Measurements from ENCODE around the gene ASCL4.

Gene ASCL4

DNA sequence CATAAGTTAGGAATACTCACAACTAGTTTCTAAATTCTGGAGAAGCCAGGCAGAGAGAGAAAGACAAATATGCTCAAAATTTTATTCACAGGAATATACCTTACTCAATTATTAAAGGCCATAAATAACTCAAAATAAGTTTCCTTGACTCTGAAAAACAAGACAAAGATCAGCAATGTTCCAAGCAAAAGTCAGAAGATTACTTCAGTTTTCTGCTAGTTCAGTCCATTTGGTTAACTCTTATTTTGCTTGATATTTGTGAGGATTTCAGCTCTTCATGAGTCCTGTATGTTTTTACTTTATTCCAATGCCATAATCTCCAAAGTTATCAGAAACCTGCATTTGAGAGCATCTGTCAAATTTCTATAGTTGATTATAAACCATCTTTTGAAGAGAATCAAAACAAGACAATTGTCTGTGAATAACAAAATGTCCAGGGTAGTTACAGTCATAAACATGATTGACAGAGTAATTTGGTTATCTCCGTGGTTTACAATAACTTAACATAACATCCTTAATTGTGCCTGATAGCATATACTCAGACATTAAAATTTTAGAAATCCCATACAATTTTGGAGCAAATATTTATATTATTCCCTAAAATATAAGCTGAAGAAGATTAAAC, 17.1 kb downstream of the ASCL4 start:
- H3K27me3 ChIP-seq (ENCODE audit: insufficient read depth, low read length): no peaks in the 10 kb centered on the region
- H3K4me1 ChIP-seq (ENCODE audit: insufficient read depth, low read length, severe bottlenecking): no peaks in the 10 kb centered on the region
- no peak for TF ChIP-seq EZH2 (IDR thresholded peaks at IDR 0.05; ENCODE audit: borderline replicate concordance, low read length)
- TF ChIP-seq, protein P1, sequence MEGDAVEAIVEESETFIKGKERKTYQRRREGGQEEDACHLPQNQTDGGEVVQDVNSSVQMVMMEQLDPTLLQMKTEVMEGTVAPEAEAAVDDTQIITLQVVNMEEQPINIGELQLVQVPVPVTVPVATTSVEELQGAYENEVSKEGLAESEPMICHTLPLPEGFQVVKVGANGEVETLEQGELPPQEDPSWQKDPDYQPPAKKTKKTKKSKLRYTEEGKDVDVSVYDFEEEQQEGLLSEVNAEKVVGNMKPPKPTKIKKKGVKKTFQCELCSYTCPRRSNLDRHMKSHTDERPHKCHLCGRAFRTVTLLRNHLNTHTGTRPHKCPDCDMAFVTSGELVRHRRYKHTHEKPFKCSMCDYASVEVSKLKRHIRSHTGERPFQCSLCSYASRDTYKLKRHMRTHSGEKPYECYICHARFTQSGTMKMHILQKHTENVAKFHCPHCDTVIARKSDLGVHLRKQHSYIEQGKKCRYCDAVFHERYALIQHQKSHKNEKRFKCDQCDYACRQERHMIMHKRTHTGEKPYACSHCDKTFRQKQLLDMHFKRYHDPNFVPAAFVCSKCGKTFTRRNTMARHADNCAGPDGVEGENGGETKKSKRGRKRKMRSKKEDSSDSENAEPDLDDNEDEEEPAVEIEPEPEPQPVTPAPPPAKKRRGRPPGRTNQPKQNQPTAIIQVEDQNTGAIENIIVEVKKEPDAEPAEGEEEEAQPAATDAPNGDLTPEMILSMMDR (IDR thresholded peaks at IDR 0.05; ENCODE audit: low read length): no peak

DNA sequence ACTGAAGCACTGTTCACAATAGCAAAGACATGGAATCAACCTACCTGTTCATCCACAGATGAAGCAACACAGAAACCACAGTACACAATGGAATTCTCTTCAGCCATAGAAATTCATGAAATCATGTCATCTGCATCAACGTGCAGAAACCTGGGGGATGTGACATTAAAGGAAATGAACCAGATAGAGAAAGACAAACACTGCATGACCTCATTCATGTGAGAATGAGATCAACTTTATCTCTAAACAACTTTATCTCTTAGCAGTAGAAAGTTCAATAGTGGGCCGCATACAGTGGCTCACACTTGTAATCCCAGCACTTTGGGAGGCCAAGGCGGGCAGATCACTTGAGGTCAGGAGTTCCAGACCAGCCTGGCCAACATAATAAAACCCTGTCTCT, 19.9 kb downstream of the ASCL4 start:
- Histone ChIP-seq H4K20me1 (ENCODE audit: insufficient read depth, low read length) (no peaks in the 10 kb centered on the region), H3K9me3 (ENCODE audit: low read length) (no peaks in the 10 kb centered on the region), H3K27ac (ENCODE audit: low read depth, low read length, poor library complexity, severe bottlenecking) (no peak overlapping the region), H3K79me2 (ENCODE audit: insufficient read depth, low read length) (no peaks in the 10 kb centered on the region), H3K4me3 (ENCODE audit: low read depth, low read length, poor library complexity, severe bottlenecking) (no peak overlapping the region), H3K9me2 (ENCODE audit: low read depth, low read length) (no peaks in the 10 kb centered on the region), H2AFZ (ENCODE audit: low read length) (no peak overlapping the region), H3K27me3 (ENCODE audit: insufficient read depth, low read length) (no peaks in the 10 kb centered on the region), H3K36me3 (ENCODE audit: insufficient read depth, low read length) (no peaks in the 10 kb centered on the region), H3K4me1 (ENCODE audit: insufficient read depth, low read length, severe bottlenecking) (no peaks in the 10 kb centered on the region), H3K4me2 (ENCODE audit: low read length) (no peak overlapping the region), H3F3A (ENCODE audit: insufficient read depth, low read length) (no peaks in the 10 kb centered on the region), H3K9ac (ENCODE audit: low read length) (no peak overlapping the region)
- TF ChIP-seq, protein P1 (IDR thresholded peaks at IDR 0.05; ENCODE audit: low read length): no peak
- no peak for TF ChIP-seq EZH2 (IDR thresholded peaks at IDR 0.05; ENCODE audit: borderline replicate concordance, low read length)

More for the DNA sequence above, 17.1 kb downstream of the ASCL4 start:
- Histone ChIP-seq H3K27ac (ENCODE audit: low read depth, low read length, poor library complexity, severe bottlenecking) (no peak overlapping the region), H3K36me3 (ENCODE audit: insufficient read depth, low read length) (no peaks in the 10 kb centered on the region), H3K79me2 (ENCODE audit: insufficient read depth, low read length) (no peaks in the 10 kb centered on the region), H3K9me3 (ENCODE audit: low read length) (no peaks in the 10 kb centered on the region), H3K9me2 (ENCODE audit: low read depth, low read length) (no peaks in the 10 kb centered on the region), H2AFZ (ENCODE audit: low read length) (no peak overlapping the region), H3K4me3 (ENCODE audit: low read depth, low read length, poor library complexity, severe bottlenecking) (no peak overlapping the region), H3F3A (ENCODE audit: insufficient read depth, low read length) (no peaks in the 10 kb centered on the region), H4K20me1 (ENCODE audit: insufficient read depth, low read length) (no peaks in the 10 kb centered on the region), H3K4me2 (ENCODE audit: low read length) (no peak overlapping the region), H3K9ac (ENCODE audit: low read length) (no peak overlapping the region)

DNA sequence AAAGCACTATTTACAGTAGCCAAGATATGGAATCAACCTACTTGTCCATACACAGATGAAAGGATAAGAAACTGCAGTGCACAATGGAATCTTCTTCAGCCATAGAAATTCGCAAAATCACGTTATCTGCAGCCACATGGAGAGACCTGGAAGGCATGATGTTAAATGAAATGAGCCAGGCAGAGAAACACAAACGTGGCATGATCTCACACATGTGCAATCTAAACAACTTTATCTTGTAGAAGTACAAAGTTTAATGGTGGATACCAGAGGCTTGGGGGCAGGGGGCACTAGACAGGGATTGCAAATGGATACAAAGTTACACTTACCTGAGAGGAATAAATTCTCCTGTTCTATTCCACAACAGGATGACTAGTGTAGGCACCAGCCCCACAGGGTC, 24.1 kb downstream of the ASCL4 start:
- Histone ChIP-seq H3K79me2 (ENCODE audit: insufficient read depth, low read length) (no peaks in the 10 kb centered on the region), H3K4me1 (ENCODE audit: insufficient read depth, low read length, severe bottlenecking) (no peaks in the 10 kb centered on the region), H3F3A (ENCODE audit: insufficient read depth, low read length) (no peaks in the 10 kb centered on the region), H3K27ac (ENCODE audit: low read depth, low read length, poor library complexity, severe bottlenecking) (no peak overlapping the region), H2AFZ (ENCODE audit: low read length) (no peak overlapping the region), H3K4me2 (ENCODE audit: low read length) (no peak overlapping the region), H3K36me3 (ENCODE audit: insufficient read depth, low read length) (no peaks in the 10 kb centered on the region), H3K9me3 (ENCODE audit: low read length) (no peaks in the 10 kb centered on the region), H3K27me3 (ENCODE audit: insufficient read depth, low read length) (no peaks in the 10 kb centered on the region), H3K9me2 (ENCODE audit: low read depth, low read length) (no peaks in the 10 kb centered on the region), H3K4me3 (ENCODE audit: low read depth, low read length, poor library complexity, severe bottlenecking) (no peak overlapping the region), H4K20me1 (ENCODE audit: insufficient read depth, low read length) (no peaks in the 10 kb centered on the region), H3K9ac (ENCODE audit: low read length) (no peak overlapping the region)
- TF ChIP-seq, protein P1 (IDR thresholded peaks at IDR 0.05; ENCODE audit: low read length): no peak
- no peak for TF ChIP-seq EZH2 (IDR thresholded peaks at IDR 0.05; ENCODE audit: borderline replicate concordance, low read length)
